Activated CD4-positive, alpha-beta memory T cell treated with anti-CD3 and anti-CD28 coated beads, Interleukin-2, amount 10 ng/mL, durations not matched to agents 7 days and 5 days (primary cell): ENCODE data around the gene ACER3. TPM values are rescaled to one million over a fixed set of nuclear protein-coding genes. Genes with fewer than 3 reads are reported as not detected.

Source experiments
- CTCF ChIA-PET: fragments of 350-600 bp; sonication (Branson Sonifier 250); formaldehyde crosslinking; loops from one replicate; lab custom pipeline; 2021; ENCODE audit warnings: antibody characterized with exemption, inconsistent platforms; lab: Charles Lee
- POLR2A ChIA-PET: fragments of 350-600 bp; sonication (Branson Sonifier 250); formaldehyde crosslinking; loops from one replicate; lab custom pipeline; 2021; ENCODE audit warnings: antibody characterized with exemption; lab: Charles Lee
- DNase-seq: peaks from one replicate; pipeline ENCODE4 v3.0.0-alpha.2; 2020
- H3K27ac Mint-ChIP-seq: one replicate; pipeline ENCODE4 v1.8.0; 2021; ENCODE audit warnings: mild to moderate bottlenecking, mixed read lengths
- H3K27me3 Mint-ChIP-seq: one replicate; pipeline ENCODE4 v1.8.0; 2021; ENCODE audit warnings: mixed read lengths
- H3K36me3 Mint-ChIP-seq: one replicate; pipeline ENCODE4 v1.8.0; 2021; ENCODE audit warnings: low read depth, mixed read lengths
- H3K4me1 Mint-ChIP-seq: one replicate; pipeline ENCODE4 v1.8.0; 2021; ENCODE audit warnings: mixed read lengths
- H3K4me3 Mint-ChIP-seq: one replicate; pipeline ENCODE4 v1.8.0; 2021; ENCODE audit warnings: mild to moderate bottlenecking, mixed read lengths
- H3K9me3 Mint-ChIP-seq: one replicate; pipeline ENCODE4 v1.8.0; 2021; ENCODE audit warnings: mixed read lengths
- total RNA-seq, 2 experiments: library from RNA; stranded (reverse); gene quantifications; one replicate each; pipeline ENCODE4 v1.2.3, GENCODE V29; 2021

ACER3 gene
- total RNA-seq, 2 experiments from 2014 or later, result 10.3 to 12.2 TPM

- Mint-ChIP-seq H3K27ac (no peak overlapping the region), H3K9me3 (peaks cover 23% of the 10 kb centered on the region), H3K4me3 (no peak overlapping the region), H3K27me3 (no peaks in the 10 kb centered on the region), H3K36me3 (peaks cover 14% of the 10 kb centered on the region), H3K4me1 (no peaks in the 10 kb centered on the region)
- CTCF ChIA-PET, result no interaction called here
- no peak for DNase-seq
- POLR2A ChIA-PET, result no interaction called here
Measured at GRCh38 chr11:76974179-76974891, 113.6 kb downstream of the ACER3 start.

DNA sequence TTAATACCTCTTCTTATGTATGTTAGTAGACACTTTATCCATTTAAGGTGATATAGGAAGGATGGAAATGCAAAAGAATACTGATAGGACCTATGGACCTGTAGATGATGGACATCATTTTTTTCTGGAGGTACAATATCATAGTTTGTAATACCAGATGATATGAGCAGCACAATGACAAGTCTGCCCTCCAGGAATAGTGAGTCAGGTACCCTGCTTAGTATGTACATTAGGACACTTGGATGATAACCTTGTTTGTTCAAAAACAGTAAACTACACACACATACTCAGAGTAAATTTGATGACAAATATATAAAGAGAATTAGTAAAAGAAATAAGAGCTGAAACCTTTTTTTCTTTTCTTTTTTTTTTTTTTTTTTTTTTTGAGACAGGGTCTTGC lies 114.8 kb downstream of the ACER3 start:
- POLR2A ChIA-PET, result no interaction called here
- CTCF ChIA-PET, result interaction anchor here (1.6 kb wide), 1 partner anchor 12 kb away, joined by 3 read pairs; no protein-coding TSS in a partner anchor
- Mint-ChIP-seq H3K9me3 (peaks cover 23% of the 10 kb centered on the region), H3K36me3 (peaks cover 14% of the 10 kb centered on the region), H3K4me1 (no peaks in the 10 kb centered on the region), H3K27ac (no peak overlapping the region), H3K27me3 (no peaks in the 10 kb centered on the region), H3K4me3 (no peak overlapping the region)
- no peak for DNase-seq

DNA sequence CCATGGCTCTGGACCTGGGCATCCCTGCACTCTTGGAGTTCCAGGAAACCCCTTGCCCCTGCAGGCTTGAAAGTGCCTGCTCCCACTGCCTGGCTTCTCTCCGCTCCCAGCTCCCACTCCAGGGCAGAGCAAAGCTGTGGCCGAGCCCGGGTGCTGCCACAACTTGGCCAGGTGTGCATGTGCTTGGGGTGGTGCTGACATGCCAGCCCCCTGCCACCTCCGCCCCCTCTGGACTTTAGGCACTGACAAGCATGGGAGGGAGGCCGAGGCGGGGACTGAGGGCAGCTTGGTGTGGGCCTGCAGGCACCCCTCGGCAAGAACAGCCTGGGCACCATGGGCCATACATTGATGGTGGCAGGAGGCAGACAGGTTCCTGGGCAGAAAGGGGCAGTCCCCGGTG lies 117.1 kb downstream of the ACER3 start:
- no peak overlapping the region for H3K27ac Mint-ChIP-seq
- H3K4me1 Mint-ChIP-seq, result no peaks in the 10 kb centered on the region
- H3K4me3 Mint-ChIP-seq, result no peak overlapping the region
- DNase-seq, result no peak
- POLR2A ChIA-PET, result no interaction called here
- CTCF ChIA-PET, result no interaction called here
- peaks cover 9% of the 10 kb centered on the region for H3K36me3 Mint-ChIP-seq
- H3K27me3 Mint-ChIP-seq, result no peaks in the 10 kb centered on the region
- peaks cover 10% of the 10 kb centered on the region for H3K9me3 Mint-ChIP-seq

GRCh38 chr11:76978239-76978638 lies 117.5 kb downstream of the ACER3 start:
- POLR2A ChIA-PET, result no interaction called here
- Mint-ChIP-seq H3K4me3 (no peak overlapping the region), H3K27me3 (no peaks in the 10 kb centered on the region), H3K9me3 (peaks cover 10% of the 10 kb centered on the region), H3K36me3 (peaks cover 9% of the 10 kb centered on the region), H3K4me1 (no peaks in the 10 kb centered on the region), H3K27ac (no peak overlapping the region)
- DNase-seq, result no peak
- CTCF ChIA-PET, result no interaction called here

GRCh38 chr11:76978818-76979217 lies 118.1 kb downstream of the ACER3 start:
- Mint-ChIP-seq H3K4me1 (no peaks in the 10 kb centered on the region), H3K27me3 (no peaks in the 10 kb centered on the region), H3K4me3 (no peak overlapping the region), H3K27ac (no peak overlapping the region), H3K9me3 (peaks cover 10% of the 10 kb centered on the region), H3K36me3 (peaks cover 9% of the 10 kb centered on the region)
- DNase-seq, result no peak
- CTCF ChIA-PET, result interaction anchor here (2.0 kb wide), 1 partner anchor 148 kb away, joined by 5 read pairs; no protein-coding TSS in a partner anchor
- POLR2A ChIA-PET, result no interaction called here

- CTCF ChIA-PET, result interaction anchor here (2.0 kb wide), 1 partner anchor 147 kb away, joined by 5 read pairs; no protein-coding TSS in a partner anchor
- H3K36me3 Mint-ChIP-seq, result peaks cover 9% of the 10 kb centered on the region
- DNase-seq, result no peak
Measured at GRCh38 chr11:76980196-76980595, 119.5 kb downstream of the ACER3 start.

DNA sequence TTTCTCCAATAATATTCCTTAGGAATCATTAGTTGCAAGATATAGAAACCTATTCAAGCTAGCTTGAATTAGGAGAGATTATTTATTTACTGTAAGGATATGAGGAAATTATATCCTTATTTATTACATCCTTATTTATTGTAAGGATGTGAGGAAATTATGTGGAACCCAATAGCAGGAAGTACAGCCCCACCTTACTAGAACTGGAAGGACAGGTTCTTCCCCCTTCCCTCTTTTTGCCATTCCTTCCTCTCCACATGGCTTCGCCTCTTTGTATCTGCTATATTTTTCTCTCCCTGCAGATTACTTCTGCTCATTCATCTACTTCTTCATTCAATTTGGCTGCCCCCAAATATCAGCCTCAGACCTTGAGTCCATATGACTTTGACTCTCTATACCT lies 124.0 kb downstream of the ACER3 start:
- CTCF ChIA-PET, result no interaction called here

More at GRCh38 chr11:76980196-76980595, 119.5 kb downstream of the ACER3 start:
- Mint-ChIP-seq H3K27me3 (no peaks in the 10 kb centered on the region), H3K9me3 (peaks cover 10% of the 10 kb centered on the region), H3K4me3 (no peak overlapping the region), H3K27ac (no peak overlapping the region), H3K4me1 (no peaks in the 10 kb centered on the region)
- POLR2A ChIA-PET, result no interaction called here

DNA sequence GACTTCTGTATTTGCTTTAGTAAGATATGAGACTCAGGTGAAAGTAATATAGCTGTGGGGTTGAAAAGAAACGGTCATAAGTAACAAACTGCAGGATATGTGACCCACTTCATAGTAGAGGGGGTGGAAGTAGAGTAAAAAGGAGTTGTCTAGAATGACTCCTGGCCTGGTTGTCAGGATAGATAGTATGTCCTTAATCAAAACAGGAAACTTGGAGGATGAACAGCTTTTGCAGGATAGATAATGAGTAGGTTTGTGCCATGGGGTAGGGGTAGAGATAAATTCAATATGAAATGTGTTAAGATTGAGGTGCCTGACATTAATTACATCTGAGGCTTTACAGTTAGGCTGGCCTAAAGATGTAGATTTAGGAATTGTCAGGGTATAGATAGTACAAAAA lies 126.5 kb downstream of the ACER3 start:
- CTCF ChIA-PET, result interaction anchor here (0.6 to 1.6 kb wide), 2 partner anchors 11 to 31 kb away, joined by 3 to 4 read pairs; no protein-coding TSS in a partner anchor
- H3K27ac Mint-ChIP-seq, result no peak overlapping the region

More for the DNA sequence above, 124.0 kb downstream of the ACER3 start:
- no peaks in the 10 kb centered on the region for H3K4me1 Mint-ChIP-seq
- no peaks in the 10 kb centered on the region for H3K27me3 Mint-ChIP-seq
- DNase-seq, result no peak
- no peak overlapping the region for H3K4me3 Mint-ChIP-seq
- H3K36me3 Mint-ChIP-seq, result no peaks in the 10 kb centered on the region
- H3K27ac Mint-ChIP-seq, result no peak overlapping the region
- POLR2A ChIA-PET, result no interaction called here
- H3K9me3 Mint-ChIP-seq, result no peaks in the 10 kb centered on the region

GRCh38 chr11:76990628-76991027 lies 129.9 kb downstream of the ACER3 start:
- Mint-ChIP-seq H3K36me3 (no peaks in the 10 kb centered on the region), H3K4me1 (no peaks in the 10 kb centered on the region), H3K27ac (no peak overlapping the region), H3K4me3 (no peak overlapping the region), H3K27me3 (no peaks in the 10 kb centered on the region), H3K9me3 (no peaks in the 10 kb centered on the region)
- DNase-seq, result no peak
- CTCF ChIA-PET, result no interaction called here
- POLR2A ChIA-PET, result no interaction called here

More for the DNA sequence above, 126.5 kb downstream of the ACER3 start:
- Mint-ChIP-seq H3K4me3 (no peak overlapping the region), H3K4me1 (no peaks in the 10 kb centered on the region), H3K27me3 (no peaks in the 10 kb centered on the region), H3K36me3 (no peaks in the 10 kb centered on the region), H3K9me3 (no peaks in the 10 kb centered on the region)
- POLR2A ChIA-PET, result interaction anchor here (0.6 kb wide), 1 partner anchor 165 kb away, joined by 3 read pairs; no protein-coding TSS in a partner anchor
- no peak for DNase-seq

- DNase-seq, result no peak
- peaks cover 3% of the 10 kb centered on the region for H3K36me3 Mint-ChIP-seq
- H3K4me1 Mint-ChIP-seq, result peaks cover 7% of the 10 kb centered on the region
- no peaks in the 10 kb centered on the region for H3K27me3 Mint-ChIP-seq
- ChIA-PET CTCF (no interaction called here), POLR2A (no interaction called here)
- H3K27ac Mint-ChIP-seq, result no peak overlapping the region
- no peak overlapping the region for H3K4me3 Mint-ChIP-seq
- no peaks in the 10 kb centered on the region for H3K9me3 Mint-ChIP-seq
Measured at GRCh38 chr11:76995081-76995576, 134.4 kb downstream of the ACER3 start.

GRCh38 chr11:76997512-76997911 lies 136.8 kb downstream of the ACER3 start:
- DNase-seq, result no peak
- H3K27me3 Mint-ChIP-seq, result no peaks in the 10 kb centered on the region
- POLR2A ChIA-PET, result no interaction called here
- H3K27ac Mint-ChIP-seq, result no peak overlapping the region
- H3K4me1 Mint-ChIP-seq, result peaks cover 7% of the 10 kb centered on the region
- H3K4me3 Mint-ChIP-seq, result no peak overlapping the region
- CTCF ChIA-PET, result interaction anchor here (1.0 to 1.1 kb wide), 3 partner anchors 78 to 162 kb away, joined by 3 to 8 read pairs (median 3); no protein-coding TSS in a partner anchor
- H3K9me3 Mint-ChIP-seq, result no peaks in the 10 kb centered on the region
- H3K36me3 Mint-ChIP-seq, result peaks cover 3% of the 10 kb centered on the region

GRCh38 chr11:76999597-76999996 lies 138.9 kb downstream of the ACER3 start:
- Mint-ChIP-seq H3K4me1 (peaks cover 7% of the 10 kb centered on the region), H3K27ac (no peak overlapping the region), H3K4me3 (no peak overlapping the region), H3K27me3 (no peaks in the 10 kb centered on the region), H3K9me3 (no peaks in the 10 kb centered on the region), H3K36me3 (peaks cover 3% of the 10 kb centered on the region)
- POLR2A ChIA-PET, result no interaction called here
- CTCF ChIA-PET, result no interaction called here
- DNase-seq, result no peak

DNA sequence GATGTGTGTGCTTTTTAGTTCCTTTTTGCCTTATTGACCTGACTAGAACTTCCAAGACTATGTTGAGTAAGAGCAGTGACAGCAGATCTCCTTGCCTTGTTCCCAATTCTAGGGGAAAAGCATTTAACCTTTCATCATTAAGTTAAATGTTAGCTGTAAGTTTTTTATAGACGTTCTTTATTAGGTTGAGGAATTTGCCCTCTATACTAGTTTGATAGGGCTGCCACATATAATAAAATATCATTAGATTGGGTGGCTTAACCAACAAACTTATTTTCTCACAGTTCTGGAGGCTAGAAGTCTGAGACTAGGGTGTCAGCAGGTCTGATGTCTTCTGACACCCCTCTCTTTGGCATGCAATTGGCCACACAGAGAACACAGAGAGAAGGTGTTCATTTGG lies 140.9 kb downstream of the ACER3 start:
- DNase-seq, result no peak
- no peak overlapping the region for H3K4me3 Mint-ChIP-seq
- H3K27me3 Mint-ChIP-seq, result no peaks in the 10 kb centered on the region
- ChIA-PET CTCF (no interaction called here), POLR2A (no interaction called here)
- peaks cover 3% of the 10 kb centered on the region for H3K36me3 Mint-ChIP-seq
- H3K4me1 Mint-ChIP-seq, result peaks cover 7% of the 10 kb centered on the region
- H3K27ac Mint-ChIP-seq, result no peak overlapping the region
- H3K9me3 Mint-ChIP-seq, result peaks cover 3% of the 10 kb centered on the region
